ENCODE results near the gene CYGB. TPM values are rescaled to one million over a fixed set of nuclear protein-coding genes. Genes with fewer than 3 reads are reported as not detected.

CYGB gene
- total RNA-seq (2022; extraction: Qiagen RNA extraction): 0.91 to 1.8 TPM (median 1.1 TPM) in 5 replicates

GRCh38 chr17:76537578-76538280 is at the start of gene CYGB:
TSS of gene CYGB (minus strand) at chr17:76537709. CDS start at chr17:76537542, 167 bp downstream.

GRCh38 chr17:76585649-76586593 is 48.4 kb upstream of the CYGB start, which contains the start of gene ST6GALNAC2:
TSS of gene ST6GALNAC2 (minus strand) at chr17:76585860. CDS start at chr17:76585808, 52 bp downstream.

GRCh38 chr17:76539631-76540271 is 2.2 kb upstream of the CYGB start, which contains the start of gene PRCD:
TSS of gene PRCD (plus strand) at chr17:76540044. CDS start at chr17:76540142, 98 bp downstream.

GRCh38 chr17:76501018-76501826 is 36.3 kb downstream of the CYGB start, which contains the start of gene RHBDF2:
TSS of gene RHBDF2 (minus strand) at chr17:76501423. CDS start at chr17:76481524, 19,899 bp downstream.

Other genes starting within 250 kb of the CYGB start
- gene QRICH2, start 229.4 kb downstream of the CYGB start, total RNA-seq (2022; extraction: Qiagen RNA extraction): 0.83 to 1.7 TPM (median 1.2 TPM) in 5 replicates
- 53.3 to 68.3 TPM (median 63.3 TPM) in 5 replicates for gene PRPSAP1, start 183.8 kb downstream of the CYGB start, total RNA-seq (2022; extraction: Qiagen RNA extraction)
- gene SPHK1, start 153.1 kb downstream of the CYGB start, total RNA-seq (2022; extraction: Qiagen RNA extraction): 41.3 to 64.7 TPM (median 57.3 TPM) in 5 replicates
- gene UBE2O, start 84.6 kb downstream of the CYGB start, total RNA-seq (2022; extraction: Qiagen RNA extraction): 26.0 to 35.9 TPM (median 34.4 TPM) in 5 replicates
- 0.15 to 0.33 TPM (median 0.22 TPM) in 5 replicates for gene AANAT, start 70.1 kb downstream of the CYGB start, total RNA-seq (2022; extraction: Qiagen RNA extraction)
- 55.1 to 74.7 TPM (median 68.7 TPM) in 5 replicates for gene RHBDF2, start 36.3 kb downstream of the CYGB start, total RNA-seq (2022; extraction: Qiagen RNA extraction)
- 0.22 TPM in 1 of 5 replicates, not detected in the others for gene PRCD, start 2.3 kb upstream of the CYGB start, total RNA-seq (2022; extraction: Qiagen RNA extraction)
- gene ST6GALNAC2, start 48.2 kb upstream of the CYGB start, total RNA-seq (2022; extraction: Qiagen RNA extraction): 0.31 to 0.87 TPM (median 0.51 TPM) in 5 replicates
- 0.14 to 0.41 TPM (median 0.16 TPM) in 5 replicates for gene ST6GALNAC1, start 106.0 kb upstream of the CYGB start, total RNA-seq (2022; extraction: Qiagen RNA extraction)
- gene MXRA7, start 173.3 kb upstream of the CYGB start, total RNA-seq (2022; extraction: Qiagen RNA extraction): 58.7 to 67.8 TPM (median 65.0 TPM) in 5 replicates
- 76.7 to 84.3 TPM (median 78.3 TPM) in 5 replicates for gene JMJD6, start 188.9 kb upstream of the CYGB start, total RNA-seq (2022; extraction: Qiagen RNA extraction)
- gene METTL23, start 189.1 kb upstream of the CYGB start, total RNA-seq (2022; extraction: Qiagen RNA extraction): 60.8 to 65.2 TPM (median 61.7 TPM) in 5 replicates
- gene SRSF2, start 199.6 kb upstream of the CYGB start, total RNA-seq (2022; extraction: Qiagen RNA extraction): 373 to 475 TPM (median 454 TPM) in 5 replicates
- gene MFSD11, start 200.4 kb upstream of the CYGB start, total RNA-seq (2022; extraction: Qiagen RNA extraction): 19.6 to 24.0 TPM (median 21.0 TPM) in 5 replicates

Measured in A549 treated with CORT108297 at 1 μM for 4 hours (cell line).